Testis (tissue), 3 donors: ENCODE results near the gene MRPS34. TPM values are rescaled to one million over a fixed set of nuclear protein-coding genes. Genes with fewer than 3 reads are reported as not detected.

Source experiments
- DNase-seq: peaks from one replicate; pipeline ENCODE4 v3.0.0-alpha.2; 2019
- H3K27ac ChIP-seq, 2 donors: fragments of 200-600 bp; sonication (generic); one replicate each; pipeline ENCODE4 v1.5.1; 2019
- H3K27me3 ChIP-seq: fragments of 200-600 bp; sonication (generic); one replicate; pipeline ENCODE4 v1.5.1; 2019
- H3K36me3 ChIP-seq: fragments of 200-600 bp; sonication (generic); one replicate; pipeline ENCODE4 v1.5.1; 2017; ENCODE audit warnings: low read depth; ENCODE audit errors: missing control alignments
- H3K4me1 ChIP-seq: fragments of 200-600 bp; sonication (generic); one replicate; pipeline ENCODE4 v1.5.1; 2019
- H3K4me3 ChIP-seq, 2 donors: fragments of 200-600 bp; sonication (generic); one replicate each; pipeline ENCODE4 v1.5.1; 2017 to 2019
- H3K9me3 ChIP-seq: fragments of 200-600 bp; sonication (generic); one replicate; pipeline ENCODE4 v1.5.1; 2017
- POLR2A ChIP-seq: fragments of 450-650 bp; IDR thresholded peaks from one replicate; pipeline ENCODE4 v1.6.1; 2017; ENCODE audit warnings: antibody characterized with exemption, mild to moderate bottlenecking, moderate library complexity
- WGBS, 2 donors: methylation state at CpG; one replicate each; pipeline ENCODE4 v1.1.5; 2018; 5-methylcytosine and 5-hydroxymethylcytosine counted together
- intact Hi-C: fragments of 100-400 bp; cut with DNase I; formaldehyde crosslinking; loops from one replicate; pipeline ENCODE4 v1.15.1; 2023; ENCODE audit warnings: low total_unique reads
- polyA plus RNA-seq: library from polyadenylated mRNA; stranded (reverse); fragments of 350-450 nt; fragmentation: Illumina TruSeq; extraction: RNeasy Lipid Tissue Mini Kit (QIAGEN cat#74804); gene quantifications from one replicate; pipeline ENCODE4 v1.2.3, GENCODE V29; 2014; ENCODE audit warnings: low read depth, low replicate concordance; ENCODE audit not compliant: insufficient read depth
- total RNA-seq, 2 donors: library from RNA; depleted of rRNA; stranded (reverse); fragments of >200 nt; gene quantifications; one replicate each; pipeline ENCODE4 v1.2.3, GENCODE V29; 2016
- TF ChIP-seq, protein P1 (sequence below), 3 experiments: fragments of 450-650 bp in 2 of 3; fragments of 200-600 bp in 1 of 3; sonication (generic) in 1 of 3; IDR thresholded peaks; one replicate each; pipeline ENCODE4 v1.5.1; 2016 to 2019; ENCODE audit warnings: antibody characterized with exemption in 3 of 3, mild to moderate bottlenecking in 2 of 3, moderate library complexity in 1 of 3

The MRPS34 gene
- total and polyA plus RNA-seq, 3 donors from 2014 or later = 49.2 to 81.6 (median 66.5) TPM

DNA sequence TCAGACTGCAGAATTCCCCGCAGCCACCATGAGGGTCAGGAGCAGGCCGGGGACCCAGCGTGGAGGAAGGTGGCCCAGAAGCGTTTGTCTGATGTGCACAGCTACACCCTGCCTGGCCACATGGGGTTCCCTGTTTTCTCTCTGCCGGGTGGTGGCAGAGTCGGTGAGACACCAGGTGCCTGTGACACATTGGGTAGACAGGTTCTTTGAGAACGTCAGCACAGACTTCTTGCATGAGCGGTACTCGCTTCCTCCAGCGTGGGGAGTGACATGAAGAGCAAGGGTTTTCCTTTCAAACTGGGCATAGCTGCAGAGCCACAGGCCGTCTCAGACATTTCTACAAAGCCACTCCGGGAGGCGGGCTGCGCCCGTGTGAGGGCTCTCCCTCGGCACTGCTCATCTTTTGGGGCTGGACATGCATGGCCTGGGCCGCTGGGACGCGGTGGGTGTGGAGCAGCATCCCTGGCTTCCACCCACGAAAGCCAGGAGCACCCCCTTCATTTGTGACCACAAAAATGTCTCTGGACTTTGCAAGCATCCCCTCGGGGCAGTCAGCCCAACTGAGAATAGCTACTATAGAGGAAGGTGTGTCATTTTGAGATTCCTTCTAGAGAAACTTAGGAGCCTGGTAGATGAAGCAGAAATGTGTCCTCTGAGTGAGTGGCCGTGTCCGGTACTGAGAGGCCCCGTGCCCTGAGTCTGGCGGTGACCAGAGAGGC lies 27.6 kb downstream of the MRPS34 start:
- Histone ChIP-seq H3K9me3 (no peaks in the 10 kb centered on the region), H3K27ac (no peak overlapping the region), H3K36me3 (no peaks in the 10 kb centered on the region), H3K27me3 (no peaks in the 10 kb centered on the region), H3K4me3 (no peak overlapping the region), H3K4me1 (no peaks in the 10 kb centered on the region)
- WGBS, 2 donors = 92 to 94% methylated on average over 20 to 25 of the region's 25 CpGs
- no peak for TF ChIP-seq POLR2A
- TF ChIP-seq, protein P1, sequence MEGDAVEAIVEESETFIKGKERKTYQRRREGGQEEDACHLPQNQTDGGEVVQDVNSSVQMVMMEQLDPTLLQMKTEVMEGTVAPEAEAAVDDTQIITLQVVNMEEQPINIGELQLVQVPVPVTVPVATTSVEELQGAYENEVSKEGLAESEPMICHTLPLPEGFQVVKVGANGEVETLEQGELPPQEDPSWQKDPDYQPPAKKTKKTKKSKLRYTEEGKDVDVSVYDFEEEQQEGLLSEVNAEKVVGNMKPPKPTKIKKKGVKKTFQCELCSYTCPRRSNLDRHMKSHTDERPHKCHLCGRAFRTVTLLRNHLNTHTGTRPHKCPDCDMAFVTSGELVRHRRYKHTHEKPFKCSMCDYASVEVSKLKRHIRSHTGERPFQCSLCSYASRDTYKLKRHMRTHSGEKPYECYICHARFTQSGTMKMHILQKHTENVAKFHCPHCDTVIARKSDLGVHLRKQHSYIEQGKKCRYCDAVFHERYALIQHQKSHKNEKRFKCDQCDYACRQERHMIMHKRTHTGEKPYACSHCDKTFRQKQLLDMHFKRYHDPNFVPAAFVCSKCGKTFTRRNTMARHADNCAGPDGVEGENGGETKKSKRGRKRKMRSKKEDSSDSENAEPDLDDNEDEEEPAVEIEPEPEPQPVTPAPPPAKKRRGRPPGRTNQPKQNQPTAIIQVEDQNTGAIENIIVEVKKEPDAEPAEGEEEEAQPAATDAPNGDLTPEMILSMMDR (IDR thresholded peaks at IDR 0.05) = no peak
- DNase-seq = no peak
- intact Hi-C loops = no loop called here

DNA sequence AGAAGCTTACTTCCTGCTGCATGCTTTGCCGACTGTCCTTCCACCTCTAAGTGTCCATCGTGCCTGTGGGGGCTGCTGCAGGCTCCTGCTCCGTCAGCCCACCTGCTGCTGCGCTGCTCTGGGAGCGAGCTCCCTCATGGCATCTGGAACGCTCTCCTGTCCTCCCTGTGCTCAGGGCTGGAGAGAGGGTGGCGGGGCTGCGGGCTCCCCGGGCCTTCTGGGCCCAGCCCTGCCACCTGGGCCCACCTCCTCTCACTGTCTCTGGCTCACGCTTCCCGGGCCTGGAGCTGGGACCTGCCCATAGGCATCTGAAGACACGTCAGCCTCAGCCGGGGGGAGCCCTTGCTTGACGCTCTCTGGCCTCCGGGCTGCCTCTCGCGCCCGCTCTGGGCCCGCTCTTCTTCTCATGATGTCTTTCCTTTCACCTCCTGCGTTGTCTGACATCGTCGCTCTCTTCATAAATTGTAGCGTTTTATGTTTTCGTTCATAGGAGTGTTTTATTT lies 28.5 kb downstream of the MRPS34 start:
- no peak for DNase-seq
- 92% methylated on average over 15 to 24 of the region's 24 CpGs for WGBS, 2 donors
- H3K4me3 ChIP-seq = no peak overlapping the region
- intact Hi-C loops = no loop called here
- no peaks in the 10 kb centered on the region for H3K9me3 ChIP-seq
- no peaks in the 10 kb centered on the region for H3K27me3 ChIP-seq
- H3K4me1 ChIP-seq = no peaks in the 10 kb centered on the region
- no peak overlapping the region for H3K27ac ChIP-seq
- TF ChIP-seq POLR2A = no peak
- TF ChIP-seq, protein P1 (IDR thresholded peaks at IDR 0.05) = no peak
- no peaks in the 10 kb centered on the region for H3K36me3 ChIP-seq

DNA sequence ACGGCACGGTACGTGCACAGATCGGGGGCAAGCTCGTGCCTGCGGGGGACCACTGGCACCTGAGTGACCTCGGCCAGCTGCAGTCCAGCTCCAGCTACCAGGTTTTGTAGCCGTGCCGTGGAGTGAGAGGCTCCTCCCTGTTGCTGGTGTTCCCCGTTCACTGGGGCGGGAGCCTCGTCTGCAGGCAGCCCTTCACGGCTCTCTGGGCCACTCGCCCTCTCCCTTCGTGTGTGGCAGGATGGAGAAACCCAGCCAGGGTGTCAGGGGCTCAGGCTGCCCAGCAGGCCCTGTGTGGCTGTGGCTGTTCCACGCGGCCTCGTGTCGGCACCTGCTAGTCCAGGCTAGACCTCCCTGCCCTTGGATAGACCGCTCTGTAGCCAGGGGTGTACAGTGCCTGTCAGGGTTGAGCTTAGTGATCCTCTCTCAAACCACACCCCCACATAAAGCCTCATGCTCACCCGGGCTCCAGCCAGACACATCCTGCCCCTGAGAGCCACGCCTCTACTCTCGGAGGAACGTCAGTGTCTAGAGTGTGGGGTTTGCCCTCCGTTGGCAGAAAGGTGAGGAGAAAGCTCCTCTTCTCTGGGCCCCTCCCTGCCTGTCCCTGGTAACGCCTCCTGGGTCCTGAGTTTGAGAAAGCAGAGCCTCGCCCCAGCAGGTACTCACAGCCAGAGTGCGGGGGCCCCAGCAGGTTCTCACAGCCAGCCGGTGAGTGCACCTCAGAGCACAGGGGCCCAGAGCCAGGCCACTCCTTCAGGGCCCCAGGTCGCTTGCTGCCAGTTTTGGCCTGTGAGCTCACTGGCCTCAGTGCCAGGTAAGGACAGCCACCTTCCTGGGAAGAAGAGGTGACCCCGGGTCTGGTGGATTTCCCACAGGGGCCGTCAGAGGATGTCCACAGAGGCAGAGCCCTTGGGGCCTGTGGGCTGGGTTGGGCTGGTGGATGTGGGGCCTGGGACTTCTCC lies 29.3 kb downstream of the MRPS34 start:
- Histone ChIP-seq H3K27ac (no peak overlapping the region), H3K36me3 (no peaks in the 10 kb centered on the region), H3K4me3 (no peak overlapping the region), H3K27me3 (no peaks in the 10 kb centered on the region), H3K4me1 (no peaks in the 10 kb centered on the region), H3K9me3 (no peaks in the 10 kb centered on the region)
- 87 to 96% methylated on average over 18 to 32 of the region's 32 CpGs for WGBS, 2 donors
- no peak for DNase-seq
- intact Hi-C loops = no loop called here
- TF ChIP-seq POLR2A = no peak
- TF ChIP-seq, protein P1 (IDR thresholded peaks at IDR 0.05) = no peak

DNA sequence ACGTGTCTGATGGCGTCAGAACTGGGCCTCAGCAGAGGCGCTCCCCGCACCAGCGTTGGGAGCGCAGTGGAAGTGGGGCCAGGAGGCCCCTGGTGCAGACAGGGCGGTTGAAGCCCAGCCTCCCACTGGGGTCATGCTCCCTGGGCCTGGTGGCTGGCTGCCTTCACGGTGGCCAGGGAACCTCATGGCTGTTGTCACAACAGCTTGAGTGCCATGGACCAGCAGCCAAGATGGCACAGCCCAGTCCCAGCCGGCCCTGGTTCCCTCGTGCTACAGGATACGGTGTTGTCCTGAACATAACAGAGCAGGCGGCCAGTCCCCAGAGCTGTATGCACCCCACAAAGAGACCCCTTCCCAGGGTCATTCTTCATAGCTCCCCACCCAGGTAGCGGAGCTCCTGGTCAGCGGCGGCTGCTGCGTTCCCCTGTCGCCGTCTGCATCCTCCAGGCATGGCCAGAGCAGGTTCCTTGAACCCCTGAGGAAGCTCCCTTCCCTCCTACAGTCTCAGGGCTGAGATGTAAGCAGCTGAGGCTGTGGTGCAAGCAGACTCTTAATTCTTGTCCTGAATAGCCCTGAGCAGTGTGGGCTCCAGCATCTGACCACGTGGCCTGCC lies 31.3 kb downstream of the MRPS34 start:
- H3K27ac ChIP-seq = no peak overlapping the region
- intact Hi-C loops = no loop called here
- H3K36me3 ChIP-seq = no peaks in the 10 kb centered on the region
- H3K4me1 ChIP-seq = no peaks in the 10 kb centered on the region
- no peak for DNase-seq
- no peaks in the 10 kb centered on the region for H3K9me3 ChIP-seq
- 89 to 91% methylated on average over 11 to 18 of the region's 19 CpGs for WGBS, 2 donors
- H3K4me3 ChIP-seq = no peak overlapping the region
- no peak for TF ChIP-seq POLR2A
- TF ChIP-seq, protein P1 (IDR thresholded peaks at IDR 0.05) = no peak
- no peaks in the 10 kb centered on the region for H3K27me3 ChIP-seq
